ENCODE results near the gene TMEM245. TPM values are rescaled to one million over a fixed set of nuclear protein-coding genes. Genes with fewer than 3 reads are reported as not detected.
A peak's percentile ranks its signal among the peaks of the same experiment; 100 is the strongest.

Gene TMEM245
- total and polyA plus RNA-seq, 2 of the 13 experiments (the other 11 are each of a cell fraction or from before 2014, with no cell fraction given), result 53.5 to 55.4 TPM

DNA sequence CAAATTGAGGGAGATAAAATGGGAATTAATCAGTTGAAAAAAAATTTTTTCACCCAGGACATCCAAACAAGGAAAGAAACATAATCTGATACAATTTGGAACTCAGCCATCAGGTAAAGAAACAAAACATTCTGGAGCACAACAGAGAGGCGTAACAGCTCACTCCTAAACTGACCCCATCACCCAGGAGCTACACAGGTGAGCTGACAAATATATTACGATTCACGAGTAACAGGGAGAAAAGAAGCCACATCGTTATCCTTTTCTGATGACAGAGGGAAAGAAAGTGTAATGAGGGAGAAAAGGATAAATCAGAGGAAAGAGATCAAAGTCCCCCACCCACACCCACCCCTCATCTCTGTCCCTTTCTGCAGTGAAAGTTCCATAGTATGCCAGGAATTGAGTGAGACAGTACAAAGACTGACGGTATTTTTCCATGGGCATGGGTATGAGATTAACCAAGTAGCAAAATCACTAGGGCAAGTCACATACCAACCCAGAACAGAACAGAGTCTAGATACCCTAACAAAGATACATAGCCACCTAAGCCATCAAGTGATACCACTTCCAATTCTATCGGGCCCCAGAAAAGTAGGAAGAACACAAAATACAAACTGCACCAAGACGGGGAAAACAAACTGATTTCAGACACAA lies 45.4 kb downstream of the TMEM245 start:
- Histone ChIP-seq H3K4me2 (ENCODE audit: low read depth, low read length) (peak overlapping the region; percentile 5), H3K27ac (ENCODE audit: extremely low read length, insufficient read depth, low read length) (peak overlapping the region; percentile 38), H3K36me3 (replicated peaks in 1 of 2; ENCODE audit: control insufficient read depth in 1 of 2, insufficient read depth in 2 of 2, low read length in 2 of 2) (peaks cover 3 to 35% of the 10 kb centered on the region in 2 experiments; a peak in 4 of 5 replicates), H3K4me3 (replicated peaks in 1 of 3; ENCODE audit: insufficient read depth in 1 of 3, low read depth in 2 of 3, low read length in 3 of 3) (no peak overlapping the region), H4K20me1 (ENCODE audit: insufficient read depth, low read length) (no peaks in the 10 kb centered on the region), H3K9me3 (ENCODE audit: low read length) (no peaks in the 10 kb centered on the region), H3K79me2 (ENCODE audit: insufficient read depth, low read length) (no peaks in the 10 kb centered on the region), H3K4me1 (ENCODE audit: insufficient read depth, low read length) (peaks cover 62% of the 10 kb centered on the region), H2AFZ (ENCODE audit: low read length) (no peak overlapping the region), H3K27me3 (ENCODE audit: control insufficient read depth in 1 of 2, insufficient read depth in 2 of 2, low read length in 2 of 2) (no peaks in the 10 kb centered on the region), H3K9ac (ENCODE audit: insufficient read depth, low read depth, low read length) (no peak overlapping the region)
- FAIRE-seq, result no peak
- peak; percentile 30 for DNase-seq (ENCODE audit: low spot score)
- WGBS (ENCODE audit: low lambda C conversion rate), result 83% methylated on average over 7 of the region's 7 CpGs
- intact Hi-C loops (cut with micrococcal nuclease; ENCODE audit: unreplicated experiment), result no loop called here
- in situ Hi-C loops (cut with HindIII; ENCODE audit: extremely low pct_ligation_motif_present, low pct_unique_long_range_greater_than_20kb), result no loop called here
- TF ChIP-seq SOX6 (IDR thresholded peaks at IDR 0.05) (no peak), SOX6 (CRISPR knock-in tag; IDR thresholded peaks at IDR 0.05) (0 out of 2 replicates have a peak, but pooled peaks have one; percentile 15), HNF4G (IDR thresholded peaks at IDR 0.05; ENCODE audit: borderline replicate concordance, low read depth, low read length) (0 out of 2 replicates have a peak, but pooled peaks have one; percentile 10), HNF4G (CRISPR knock-in tag; IDR thresholded peaks at IDR 0.05; ENCODE audit: borderline replicate concordance, low read depth) (no peak), EP300 (IDR thresholded peaks at IDR 0.05; ENCODE audit: low read depth in 2 of 2, low read length in 2 of 2) (peak in 1 of 2 experiments; percentile 12; a peak in 1 of 4 replicates), EP300 (CRISPR knock-in tag; IDR thresholded peaks at IDR 0.05; ENCODE audit: borderline replicate concordance) (no peak), POLR2AphosphoS5 (IDR thresholded peaks at IDR 0.05; ENCODE audit: low read depth, low read length) (peak; percentile 36; the same call in 1 of the 2 replicates), KAT8 (CRISPR knock-in tag; IDR thresholded peaks at IDR 0.05) (no peak), ZNF768 (CRISPR knock-in tag; IDR thresholded peaks at IDR 0.05) (no peak), ZNF331 (CRISPR knock-in tag; IDR thresholded peaks at IDR 0.05) (peak; percentile 14; the same call in 1 of the 2 replicates), SKI (IDR thresholded peaks at IDR 0.05; ENCODE audit: partially characterized antibody) (no peak), ATM (IDR thresholded peaks at IDR 0.05; ENCODE audit: borderline replicate concordance) (no peak)
- TF ChIP-seq, protein P1, sequence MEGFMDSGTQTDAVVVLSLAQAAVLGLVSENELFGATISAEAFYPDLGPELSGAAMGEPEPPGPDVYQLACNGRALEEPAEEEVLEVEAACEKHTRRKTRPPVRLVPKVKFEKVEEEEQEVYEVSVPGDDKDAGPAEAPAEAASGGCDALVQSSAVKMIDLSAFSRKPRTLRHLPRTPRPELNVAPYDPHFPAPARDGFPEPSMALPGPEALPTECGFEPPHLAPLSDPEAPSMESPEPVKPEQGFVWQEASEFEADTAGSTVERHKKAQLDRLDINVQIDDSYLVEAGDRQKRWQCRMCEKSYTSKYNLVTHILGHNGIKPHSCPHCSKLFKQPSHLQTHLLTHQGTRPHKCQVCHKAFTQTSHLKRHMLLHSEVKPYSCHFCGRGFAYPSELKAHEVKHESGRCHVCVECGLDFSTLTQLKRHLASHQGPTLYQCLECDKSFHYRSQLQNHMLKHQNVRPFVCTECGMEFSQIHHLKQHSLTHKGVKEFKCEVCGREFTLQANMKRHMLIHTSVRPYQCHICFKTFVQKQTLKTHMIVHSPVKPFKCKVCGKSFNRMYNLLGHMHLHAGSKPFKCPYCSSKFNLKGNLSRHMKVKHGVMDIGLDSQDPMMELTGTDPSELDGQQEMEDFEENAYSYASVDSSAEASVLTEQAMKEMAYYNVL (CRISPR knock-in tag; IDR thresholded peaks at IDR 0.05; ENCODE audit: borderline replicate concordance), result 0 out of 2 replicates have a peak, but pooled peaks have one; percentile 23
- POLR2A ChIA-PET, result no interaction called here
- peak; percentile 71 for ATAC-seq
- no TSS peak for BruUV-seq (replicated peaks)
- CTCF ChIA-PET (ENCODE audit: low intra/inter-chr PET ratio, low total read pairs), result no interaction called here

Data from HepG2 (cell line).